ENCODE measurements around the gene ZFAND3. TPM values are rescaled to one million over a fixed set of nuclear protein-coding genes. Genes with fewer than 3 reads are reported as not detected.

Gene ZFAND3
- polyA plus RNA-seq, 1 donor (not counting 4 experiments of a cell fraction or from before 2014, with no cell fraction given): 19.6 TPM

- no peak overlapping the region for H3K4me3 ChIP-seq (ENCODE audit: control insufficient read depth in 2 of 3, extremely low read depth in 1 of 3, insufficient read depth in 2 of 3, low read depth in 1 of 3, low read length in 3 of 3)
- FAIRE-seq (no peak), DNase-seq (ENCODE audit: low read depth, low spot score) (no peak)
- dilution Hi-C loops (cut with MboI; ENCODE audit: extremely low pct_ligation_motif_present, low sequenced_read_pairs): no loop called here
- no peak overlapping the region for H3K27ac ChIP-seq (ENCODE audit: control insufficient read depth, insufficient read depth, low read length)
- no peaks in the 10 kb centered on the region for H3K9me1 ChIP-seq (ENCODE audit: control insufficient read depth, extremely low read depth, insufficient read depth, low read length)
- no peaks in the 10 kb centered on the region for H3K9me3 ChIP-seq (ENCODE audit: control insufficient read depth, low read depth, low read length)
- H2AFZ ChIP-seq (ENCODE audit: control insufficient read depth, low read length): no peak overlapping the region
- no peak overlapping the region for H3K4me2 ChIP-seq (ENCODE audit: control insufficient read depth, extremely low read depth, insufficient read depth, low read depth, low read length)
- H3K4me1 ChIP-seq (ENCODE audit: control insufficient read depth, extremely low read depth, insufficient read depth, low read length): no peaks in the 10 kb centered on the region
- H3K27me3 ChIP-seq (ENCODE audit: control insufficient read depth, extremely low read depth, insufficient read depth, low read length): no peaks in the 10 kb centered on the region
- H3K79me2 ChIP-seq (ENCODE audit: control insufficient read depth, insufficient read depth, low read length): no peaks in the 10 kb centered on the region
- TF ChIP-seq CTCF (optimal IDR thresholded peaks at IDR 0.05 in 1 of 3, IDR thresholded peaks at IDR 0.05 in 1 of 3, conservative IDR thresholded peaks at IDR 0.05 in 1 of 3; ENCODE audit: extremely low read depth in 1 of 3, insufficient read depth in 2 of 3, low read length in 3 of 3): no peak
- TF ChIP-seq EZH2 (IDR thresholded peaks at IDR 0.05; ENCODE audit: low read length): no peak
- H3K9ac ChIP-seq (ENCODE audit: control insufficient read depth, extremely low read depth, insufficient read depth, low read length): no peak overlapping the region
- no peaks in the 10 kb centered on the region for H4K20me1 ChIP-seq (ENCODE audit: control insufficient read depth, extremely low read depth, insufficient read depth, low read length)
- H3K36me3 ChIP-seq (ENCODE audit: control insufficient read depth in 2 of 2, extremely low read depth in 1 of 2, insufficient read depth in 2 of 2, low read length in 2 of 2): no peaks in the 10 kb centered on the region
These were observed 375.1 kb downstream of the ZFAND3 start for GRCh38 chr6:38194589-38194988.

- no peak overlapping the region for H2AFZ ChIP-seq (ENCODE audit: control insufficient read depth, low read length)
- no peak overlapping the region for H3K27ac ChIP-seq (ENCODE audit: control insufficient read depth, insufficient read depth, low read length)
- DNase-seq (ENCODE audit: low read depth, low spot score): no peak
- no peaks in the 10 kb centered on the region for H3K9me1 ChIP-seq (ENCODE audit: control insufficient read depth, extremely low read depth, insufficient read depth, low read length)
- TF ChIP-seq EZH2 (IDR thresholded peaks at IDR 0.05; ENCODE audit: low read length): no peak
- dilution Hi-C loops (cut with MboI; ENCODE audit: extremely low pct_ligation_motif_present, low sequenced_read_pairs): no loop called here
- no peaks in the 10 kb centered on the region for H3K9me3 ChIP-seq (ENCODE audit: control insufficient read depth, low read depth, low read length)
- no peaks in the 10 kb centered on the region for H3K27me3 ChIP-seq (ENCODE audit: control insufficient read depth, extremely low read depth, insufficient read depth, low read length)
- H3K4me1 ChIP-seq (ENCODE audit: control insufficient read depth, extremely low read depth, insufficient read depth, low read length): no peaks in the 10 kb centered on the region
- no peak overlapping the region for H3K4me3 ChIP-seq (ENCODE audit: control insufficient read depth in 2 of 3, extremely low read depth in 1 of 3, insufficient read depth in 2 of 3, low read depth in 1 of 3, low read length in 3 of 3)
- no peak overlapping the region for H3K9ac ChIP-seq (ENCODE audit: control insufficient read depth, extremely low read depth, insufficient read depth, low read length)
- H3K4me2 ChIP-seq (ENCODE audit: control insufficient read depth, extremely low read depth, insufficient read depth, low read depth, low read length): no peak overlapping the region
- H3K79me2 ChIP-seq (ENCODE audit: control insufficient read depth, insufficient read depth, low read length): no peaks in the 10 kb centered on the region
- no peak for FAIRE-seq
- no peaks in the 10 kb centered on the region for H3K36me3 ChIP-seq (ENCODE audit: control insufficient read depth in 2 of 2, extremely low read depth in 1 of 2, insufficient read depth in 2 of 2, low read length in 2 of 2)
- no peaks in the 10 kb centered on the region for H4K20me1 ChIP-seq (ENCODE audit: control insufficient read depth, extremely low read depth, insufficient read depth, low read length)
These were observed 375.6 kb downstream of the ZFAND3 start for GRCh38 chr6:38195113-38195635.

GRCh38 chr6:38198219-38198618, 378.7 kb downstream of the ZFAND3 start:
- Histone ChIP-seq H3K9me3 (ENCODE audit: control insufficient read depth, low read depth, low read length) (no peaks in the 10 kb centered on the region), H2AFZ (ENCODE audit: control insufficient read depth, low read length) (no peak overlapping the region), H3K9ac (ENCODE audit: control insufficient read depth, extremely low read depth, insufficient read depth, low read length) (no peak overlapping the region), H3K27ac (ENCODE audit: control insufficient read depth, insufficient read depth, low read length) (no peak overlapping the region), H3K27me3 (ENCODE audit: control insufficient read depth, extremely low read depth, insufficient read depth, low read length) (no peaks in the 10 kb centered on the region), H3K4me2 (ENCODE audit: control insufficient read depth, extremely low read depth, insufficient read depth, low read depth, low read length) (no peak overlapping the region), H3K4me1 (ENCODE audit: control insufficient read depth, extremely low read depth, insufficient read depth, low read length) (no peaks in the 10 kb centered on the region), H3K79me2 (ENCODE audit: control insufficient read depth, insufficient read depth, low read length) (no peaks in the 10 kb centered on the region), H3K36me3 (ENCODE audit: control insufficient read depth in 2 of 2, extremely low read depth in 1 of 2, insufficient read depth in 2 of 2, low read length in 2 of 2) (no peaks in the 10 kb centered on the region), H4K20me1 (ENCODE audit: control insufficient read depth, extremely low read depth, insufficient read depth, low read length) (no peaks in the 10 kb centered on the region), H3K4me3 (ENCODE audit: control insufficient read depth in 2 of 3, extremely low read depth in 1 of 3, insufficient read depth in 2 of 3, low read depth in 1 of 3, low read length in 3 of 3) (no peak overlapping the region), H3K9me1 (ENCODE audit: control insufficient read depth, extremely low read depth, insufficient read depth, low read length) (no peaks in the 10 kb centered on the region)
- DNase-seq (ENCODE audit: low read depth, low spot score) (no peak), FAIRE-seq (no peak)
- dilution Hi-C loops (cut with MboI; ENCODE audit: extremely low pct_ligation_motif_present, low sequenced_read_pairs): no loop called here
- TF ChIP-seq CTCF (optimal IDR thresholded peaks at IDR 0.05 in 1 of 3, IDR thresholded peaks at IDR 0.05 in 1 of 3, conservative IDR thresholded peaks at IDR 0.05 in 1 of 3; ENCODE audit: extremely low read depth in 1 of 3, insufficient read depth in 2 of 3, low read length in 3 of 3) (no peak), EZH2 (IDR thresholded peaks at IDR 0.05; ENCODE audit: low read length) (no peak)

Measured in keratinocyte (primary cell).